GM23338 (cell line): ENCODE data around the gene INO80B. TPM values are rescaled to one million over a fixed set of nuclear protein-coding genes. Genes with fewer than 3 reads are reported as not detected.

Experiments used
- ATAC-seq: fragments of 200-7000 bp; cut with Tn5 transposase; 3 replicates; pipeline ENCODE4 v1.9.1; 2020
- DNase-seq: peaks from one replicate; pipeline ENCODE4 v3.0.0-alpha.2; 2015; ENCODE audit warnings: low spot score
- H2AFZ ChIP-seq: fragments of 200-600 bp; sonication (generic); 2 replicates; pipeline ENCODE4 v1.8.0; 2016; ENCODE audit warnings: antibody characterized with exemption, mild to moderate bottlenecking, moderate library complexity
- H3F3A ChIP-seq: fragments of 200-600 bp; sonication (generic); replicated peaks from 2 replicates; pipeline ENCODE4 v1.8.0; 2017; ENCODE audit warnings: antibody characterized with exemption, mixed run types, low read depth
- H3K27ac ChIP-seq: fragments of 200-600 bp; sonication (generic); 2 replicates; pipeline ENCODE4 v1.6.1; 2016; ENCODE audit warnings: low read depth
- H3K27me3 ChIP-seq: fragments of 200-600 bp; sonication (generic); 2 replicates; pipeline ENCODE4 v1.8.0; 2016; ENCODE audit warnings: mild to moderate bottlenecking, mixed run types, moderate library complexity; ENCODE audit not compliant: insufficient read depth
- H3K36me3 ChIP-seq: fragments of 200-600 bp; sonication (generic); 2 replicates; pipeline ENCODE4 v1.8.0; 2016; ENCODE audit warnings: mild to moderate bottlenecking; ENCODE audit not compliant: insufficient read depth
- H3K4me1 ChIP-seq: fragments of 200-600 bp; sonication (generic); 2 replicates; pipeline ENCODE4 v1.8.0; 2016; ENCODE audit warnings: mild to moderate bottlenecking, moderate library complexity; ENCODE audit not compliant: insufficient read depth
- H3K4me2 ChIP-seq: fragments of 200-600 bp; sonication (generic); 2 replicates; pipeline ENCODE4 v1.7.1; 2017; ENCODE audit warnings: mixed run types
- H3K4me3 ChIP-seq: fragments of 200-600 bp; sonication (generic); 2 replicates; pipeline ENCODE4 v1.6.1; 2016; ENCODE audit warnings: mixed run types
- H3K79me2 ChIP-seq: fragments of 200-600 bp; sonication (generic); replicated peaks from 2 replicates; pipeline ENCODE4 v1.8.0; 2017; ENCODE audit warnings: mild to moderate bottlenecking; ENCODE audit not compliant: insufficient read depth
- H3K9me2 ChIP-seq: fragments of 200-600 bp; sonication (generic); 2 replicates; pipeline ENCODE4 v1.8.0; 2017; ENCODE audit not compliant: insufficient read depth
- H4K20me1 ChIP-seq: fragments of 200-600 bp; sonication (generic); replicated peaks from 2 replicates; pipeline ENCODE4 v1.8.0; 2017; ENCODE audit warnings: mild to moderate bottlenecking; ENCODE audit not compliant: insufficient read depth
- H3K27ac Mint-ChIP-seq: 2 replicates; pipeline ENCODE4 v1.8.0; 2020; ENCODE audit warnings: inconsistent platforms, mild to moderate bottlenecking, moderate library complexity, mixed read lengths
- H3K27me3 Mint-ChIP-seq: 3 replicates; pipeline ENCODE4 v1.8.0; 2022; ENCODE audit warnings: low read depth, mild to moderate bottlenecking, moderate library complexity, mixed read lengths, inconsistent platforms; ENCODE audit not compliant: insufficient read depth, poor library complexity
- H3K36me3 Mint-ChIP-seq: 3 replicates; pipeline ENCODE4 v1.8.0; 2021; ENCODE audit warnings: low read depth, mild to moderate bottlenecking, inconsistent platforms, moderate library complexity, mixed read lengths
- H3K4me1 Mint-ChIP-seq: 3 replicates; pipeline ENCODE4 v1.8.0; 2020; ENCODE audit warnings: mild to moderate bottlenecking, inconsistent platforms, mixed read lengths
- H3K4me3 Mint-ChIP-seq: 3 replicates; pipeline ENCODE4 v1.8.0; 2021; ENCODE audit warnings: moderate library complexity, mild to moderate bottlenecking, inconsistent platforms, mixed read lengths
- H3K9me3 Mint-ChIP-seq: 3 replicates; pipeline ENCODE4 v1.8.0; 2020; ENCODE audit warnings: moderate library complexity, mild to moderate bottlenecking, inconsistent platforms, mixed read lengths
- CREB1 ChIP-seq: fragments of 250-450 bp; sonication (Bioruptor Pico); IDR thresholded peaks from 2 replicates; pipeline ENCODE4 v1.5.0; 2020; ENCODE audit warnings: low read depth, mild to moderate bottlenecking, moderate library complexity
- NANOG ChIP-seq: IDR thresholded peaks from 2 replicates; pipeline ENCODE4 v1.6.1; 2016; ENCODE audit warnings: antibody characterized with exemption, borderline replicate concordance
- POLR2AphosphoS5 ChIP-seq: IDR thresholded peaks from 2 replicates; pipeline ENCODE4 v1.6.1; 2016; ENCODE audit warnings: antibody characterized with exemption, low read depth
- STAT1 ChIP-seq: IDR thresholded peaks from one replicate; pipeline ENCODE4 v1.6.1; 2016; ENCODE audit warnings: antibody characterized with exemption; ENCODE audit not compliant: unreplicated experiment
- ZNF331 ChIP-seq: fragments of 250-450 bp; sonication (Bioruptor Pico); IDR thresholded peaks from 2 replicates; pipeline ENCODE4 v1.5.0; 2020; ENCODE audit warnings: low read depth, mild to moderate bottlenecking, moderate library complexity
- polyA plus RNA-seq: library from polyadenylated mRNA; unstranded; fragments of >200 nt; fragmentation: Nextera tagmentation; extraction: Ambion mirVana; gene quantifications from 2 replicates; pipeline ENCODE4 v1.2.1, GENCODE V29; 2016
- total RNA-seq: library from RNA; depleted of rRNA; stranded (reverse); fragments of >200 nt; shearing (Covaris generic); gene quantifications from 2 replicates; pipeline ENCODE4 v1.2.3, GENCODE V29; 2014
- TF ChIP-seq, protein P1 (sequence below), 2 experiments: fragments of 200-600 bp in 1 of 2; sonication (generic) in 1 of 2; conservative IDR thresholded peaks; 2 replicates each; pipeline versions ENCODE4 v1.5.1 to v1.6.1; 2016 to 2017; ENCODE audit warnings: antibody characterized with exemption in 2 of 2, low read depth in 2 of 2, mild to moderate bottlenecking in 2 of 2, moderate library complexity in 1 of 2
- TF ChIP-seq, protein P2 (sequence below): IDR thresholded peaks from 2 replicates; pipeline ENCODE4 v1.6.1; 2016; ENCODE audit warnings: antibody characterized with exemption

The INO80B gene
- total and polyA plus RNA-seq, 2 experiments from 2014 or later: 5.1 to 21.8 TPM

DNA sequence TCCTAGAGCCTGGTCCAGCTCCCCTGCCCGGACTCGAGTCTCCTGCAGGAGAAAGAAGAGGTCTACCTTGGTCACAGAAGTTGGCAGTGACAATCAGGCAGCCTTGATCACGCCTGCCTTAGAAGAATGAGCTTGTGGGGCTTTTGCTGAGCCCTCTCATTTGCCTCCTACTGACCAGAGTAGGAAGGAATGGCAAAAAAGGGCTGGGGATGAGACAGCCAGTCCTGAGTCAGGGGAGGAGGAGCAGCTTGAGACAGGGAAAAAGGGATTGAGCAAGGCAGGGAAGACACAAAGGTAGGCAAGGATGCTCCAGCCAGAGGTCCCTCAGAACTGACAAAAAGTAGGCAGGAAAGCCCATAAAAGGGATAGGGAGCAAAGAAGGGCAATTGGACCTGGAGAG lies 27.3 kb upstream of the INO80B start:
- Histone ChIP-seq H3K4me2 (no peak overlapping the region), H3K4me3 (no peak overlapping the region), H3K27me3 (peaks cover 8% of the 10 kb centered on the region), H3K36me3 (peaks cover 8% of the 10 kb centered on the region; the same call in 1 of the 2 replicates), H3K9me2 (no peaks in the 10 kb centered on the region), H3F3A (0 out of 2 replicates have a peak, but pooled peaks cover 10% of the 10 kb centered on the region), H2AFZ (no peak overlapping the region), H3K4me1 (no peaks in the 10 kb centered on the region), H3K79me2 (no peaks in the 10 kb centered on the region), H4K20me1 (peaks cover 5% of the 10 kb centered on the region; the same call in 1 of the 2 replicates), H3K27ac (no peak overlapping the region)
- no peak overlapping the region for H3K4me3 Mint-ChIP-seq
- peaks cover 22% of the 10 kb centered on the region for H3K27me3 Mint-ChIP-seq
- H3K27ac Mint-ChIP-seq: no peak overlapping the region
- ATAC-seq (no peak), DNase-seq (no peak)
- peaks cover 7% of the 10 kb centered on the region; the same call in 2 of the 3 replicates for H3K4me1 Mint-ChIP-seq
- TF ChIP-seq POLR2AphosphoS5 (no peak), ZNF331 (CRISPR knock-in tag) (no peak), STAT1 (no peak)
- TF ChIP-seq, protein P1, sequence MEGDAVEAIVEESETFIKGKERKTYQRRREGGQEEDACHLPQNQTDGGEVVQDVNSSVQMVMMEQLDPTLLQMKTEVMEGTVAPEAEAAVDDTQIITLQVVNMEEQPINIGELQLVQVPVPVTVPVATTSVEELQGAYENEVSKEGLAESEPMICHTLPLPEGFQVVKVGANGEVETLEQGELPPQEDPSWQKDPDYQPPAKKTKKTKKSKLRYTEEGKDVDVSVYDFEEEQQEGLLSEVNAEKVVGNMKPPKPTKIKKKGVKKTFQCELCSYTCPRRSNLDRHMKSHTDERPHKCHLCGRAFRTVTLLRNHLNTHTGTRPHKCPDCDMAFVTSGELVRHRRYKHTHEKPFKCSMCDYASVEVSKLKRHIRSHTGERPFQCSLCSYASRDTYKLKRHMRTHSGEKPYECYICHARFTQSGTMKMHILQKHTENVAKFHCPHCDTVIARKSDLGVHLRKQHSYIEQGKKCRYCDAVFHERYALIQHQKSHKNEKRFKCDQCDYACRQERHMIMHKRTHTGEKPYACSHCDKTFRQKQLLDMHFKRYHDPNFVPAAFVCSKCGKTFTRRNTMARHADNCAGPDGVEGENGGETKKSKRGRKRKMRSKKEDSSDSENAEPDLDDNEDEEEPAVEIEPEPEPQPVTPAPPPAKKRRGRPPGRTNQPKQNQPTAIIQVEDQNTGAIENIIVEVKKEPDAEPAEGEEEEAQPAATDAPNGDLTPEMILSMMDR (conservative IDR thresholded peaks at IDR 0.05; ENCODE audit: low read depth in 2 of 2): no peak
- TF ChIP-seq, protein P2, sequence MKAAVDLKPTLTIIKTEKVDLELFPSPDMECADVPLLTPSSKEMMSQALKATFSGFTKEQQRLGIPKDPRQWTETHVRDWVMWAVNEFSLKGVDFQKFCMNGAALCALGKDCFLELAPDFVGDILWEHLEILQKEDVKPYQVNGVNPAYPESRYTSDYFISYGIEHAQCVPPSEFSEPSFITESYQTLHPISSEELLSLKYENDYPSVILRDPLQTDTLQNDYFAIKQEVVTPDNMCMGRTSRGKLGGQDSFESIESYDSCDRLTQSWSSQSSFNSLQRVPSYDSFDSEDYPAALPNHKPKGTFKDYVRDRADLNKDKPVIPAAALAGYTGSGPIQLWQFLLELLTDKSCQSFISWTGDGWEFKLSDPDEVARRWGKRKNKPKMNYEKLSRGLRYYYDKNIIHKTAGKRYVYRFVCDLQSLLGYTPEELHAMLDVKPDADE: no peak
- H3K9me3 Mint-ChIP-seq: no peaks in the 10 kb centered on the region
- peaks cover 72% of the 10 kb centered on the region for H3K36me3 Mint-ChIP-seq

DNA sequence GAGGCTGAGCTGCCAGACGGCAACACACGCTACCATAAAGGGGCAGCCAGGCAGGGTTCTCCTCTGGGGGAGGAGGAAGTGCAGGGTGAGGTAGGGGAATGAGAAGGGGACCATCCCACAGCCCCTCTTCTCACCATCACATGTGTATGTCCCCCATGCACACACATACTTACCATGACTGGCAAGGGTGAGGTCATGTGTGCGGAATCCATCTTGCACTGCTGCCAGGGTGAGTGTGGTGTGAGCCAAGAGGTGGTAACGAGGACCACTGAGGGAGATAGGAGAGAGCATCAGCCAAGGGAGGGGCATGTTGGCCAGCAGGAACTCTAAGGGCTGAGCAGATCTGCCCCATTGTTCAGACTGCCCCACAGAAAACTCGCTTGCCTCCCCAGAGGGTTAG lies 26.2 kb upstream of the INO80B start:
- peaks cover 11% of the 10 kb centered on the region for H3K27me3 Mint-ChIP-seq
- no peak for TF ChIP-seq NANOG
- TF ChIP-seq, protein P1 (conservative IDR thresholded peaks at IDR 0.05; ENCODE audit: low read depth in 2 of 2): no peak
- no peak for TF ChIP-seq CREB1 (CRISPR knock-in tag)
- Histone ChIP-seq H3K27me3 (no peaks in the 10 kb centered on the region), H3F3A (0 out of 2 replicates have a peak, but pooled peaks cover 10% of the 10 kb centered on the region), H3K79me2 (peaks cover 4% of the 10 kb centered on the region), H3K4me2 (no peak overlapping the region), H3K9me2 (no peaks in the 10 kb centered on the region), H4K20me1 (peaks cover 5% of the 10 kb centered on the region; the same call in 1 of the 2 replicates), H2AFZ (no peak overlapping the region), H3K27ac (no peak overlapping the region), H3K36me3 (peaks cover 8% of the 10 kb centered on the region; the same call in 1 of the 2 replicates), H3K4me1 (no peaks in the 10 kb centered on the region), H3K4me3 (no peak overlapping the region)
- DNase-seq (no peak), ATAC-seq (no peak)
- peaks cover 75% of the 10 kb centered on the region for H3K36me3 Mint-ChIP-seq
- no peak overlapping the region for H3K4me3 Mint-ChIP-seq
- H3K9me3 Mint-ChIP-seq: no peaks in the 10 kb centered on the region
- no peaks in the 10 kb centered on the region for H3K4me1 Mint-ChIP-seq
- no peak overlapping the region for H3K27ac Mint-ChIP-seq
